Transverse colon (tissue), 4 donors: ENCODE results near the gene SLC4A2. TPM values are rescaled to one million over a fixed set of nuclear protein-coding genes. Genes with fewer than 3 reads are reported as not detected.
A peak's percentile ranks its signal among the peaks of the same experiment; 100 is the strongest.
"Not testable (repeated sequence)": the region's sequence is repeated elsewhere in the genome, so short reads cannot be mapped to it uniquely, and the experiment has no call there.

Experiments used
- DNase-seq: peaks from one replicate; pipeline ENCODE4 v3.0.0-alpha.2; 2019
- H3K27ac ChIP-seq, 4 donors: fragments of 200-600 bp; sonication (generic); 2 replicates each; pipeline ENCODE4 v1.5.1; 2016 to 2018; ENCODE audit warnings: inconsistent platforms in 4 of 4
- H3K27me3 ChIP-seq: fragments of 200-600 bp; sonication (generic); 2 replicates; pipeline ENCODE4 v1.5.1; 2017; ENCODE audit warnings: inconsistent platforms
- H3K36me3 ChIP-seq, 4 donors: fragments of 200-600 bp; sonication (generic); 2 replicates each; pipeline ENCODE4 v1.5.1; 2017 to 2019; ENCODE audit warnings: inconsistent platforms in 4 of 4
- H3K4me1 ChIP-seq, 4 donors: fragments of 200-600 bp; sonication (generic); 2 replicates each; pipeline ENCODE4 v1.5.1; 2017 to 2020; ENCODE audit warnings: inconsistent platforms in 4 of 4
- H3K4me3 ChIP-seq, 4 donors: fragments of 200-600 bp; sonication (generic); 1 replicate in 1 of 4; 2 replicates in 3 of 4; pipeline versions ENCODE4 v1.5.1 to v1.6.1; 2017 to 2019; ENCODE audit warnings: inconsistent platforms in 4 of 4
- H3K9me3 ChIP-seq, 2 donors: fragments of 200-600 bp; sonication (generic); 2 replicates each; pipeline ENCODE4 v1.5.1; 2017 to 2019; ENCODE audit warnings: inconsistent platforms in 2 of 2
- EP300 ChIP-seq: sonication (generic); formaldehyde crosslinking; IDR thresholded peaks from one replicate; pipeline ENCODE4 v1.6.1; 2017; ENCODE audit warnings: antibody characterized with exemption, low read depth
- POLR2A ChIP-seq: fragments of 450-650 bp; IDR thresholded peaks from one replicate; pipeline ENCODE4 v1.6.1; 2016; ENCODE audit warnings: antibody characterized with exemption, mild to moderate bottlenecking, moderate library complexity
- POLR2AphosphoS5 ChIP-seq, 3 donors: sonication (generic); formaldehyde crosslinking; IDR thresholded peaks; one replicate each; pipeline ENCODE4 v1.6.1; 2016; ENCODE audit warnings: antibody characterized with exemption in 3 of 3
- WGBS, 2 donors: methylation state at CpG; one replicate each; pipeline ENCODE4 v1.1.5; 2018; ENCODE audit warnings: low coverage in 1 of 2; 5-methylcytosine and 5-hydroxymethylcytosine counted together
- in situ Hi-C, 4 donors: fragments of 200-750 bp; cut with MboI; loops; one replicate each; pipeline versions ENCODE4 v1.15.0 to v1.15.1; 2017; ENCODE audit warnings: low sequenced_read_pairs in 3 of 4, low pct_ligation_motif_present in 1 of 4, low pct_unique_long_range_greater_than_20kb in 1 of 4
- intact Hi-C: fragments of 100-400 bp; cut with DNase I; formaldehyde crosslinking; loops from one replicate; pipeline ENCODE4 v1.15.1; 2023; ENCODE audit warnings: low total_unique reads
- total RNA-seq, 4 donors: library from RNA; depleted of rRNA; stranded (reverse); fragments of >200 nt; gene quantifications; one replicate each; pipeline ENCODE4 v1.1.0, GENCODE V29; 2016
- TF ChIP-seq, protein P1 (sequence below), 5 experiments: fragments of 200-600 bp in 3 of 5; fragments of 450-650 bp in 2 of 5; sonication (generic) in 3 of 5; IDR thresholded peaks; 1 replicate in 2 of 5; 2 replicates in 3 of 5; pipeline ENCODE4 v1.5.1; 2016 to 2017; ENCODE audit warnings: antibody characterized with exemption in 5 of 5, inconsistent platforms in 3 of 5, mild to moderate bottlenecking in 2 of 5, moderate library complexity in 1 of 5

The SLC4A2 gene
- total RNA-seq, 4 donors from 2014 or later: 61.7 to 464 (median 83.2) TPM

DNA sequence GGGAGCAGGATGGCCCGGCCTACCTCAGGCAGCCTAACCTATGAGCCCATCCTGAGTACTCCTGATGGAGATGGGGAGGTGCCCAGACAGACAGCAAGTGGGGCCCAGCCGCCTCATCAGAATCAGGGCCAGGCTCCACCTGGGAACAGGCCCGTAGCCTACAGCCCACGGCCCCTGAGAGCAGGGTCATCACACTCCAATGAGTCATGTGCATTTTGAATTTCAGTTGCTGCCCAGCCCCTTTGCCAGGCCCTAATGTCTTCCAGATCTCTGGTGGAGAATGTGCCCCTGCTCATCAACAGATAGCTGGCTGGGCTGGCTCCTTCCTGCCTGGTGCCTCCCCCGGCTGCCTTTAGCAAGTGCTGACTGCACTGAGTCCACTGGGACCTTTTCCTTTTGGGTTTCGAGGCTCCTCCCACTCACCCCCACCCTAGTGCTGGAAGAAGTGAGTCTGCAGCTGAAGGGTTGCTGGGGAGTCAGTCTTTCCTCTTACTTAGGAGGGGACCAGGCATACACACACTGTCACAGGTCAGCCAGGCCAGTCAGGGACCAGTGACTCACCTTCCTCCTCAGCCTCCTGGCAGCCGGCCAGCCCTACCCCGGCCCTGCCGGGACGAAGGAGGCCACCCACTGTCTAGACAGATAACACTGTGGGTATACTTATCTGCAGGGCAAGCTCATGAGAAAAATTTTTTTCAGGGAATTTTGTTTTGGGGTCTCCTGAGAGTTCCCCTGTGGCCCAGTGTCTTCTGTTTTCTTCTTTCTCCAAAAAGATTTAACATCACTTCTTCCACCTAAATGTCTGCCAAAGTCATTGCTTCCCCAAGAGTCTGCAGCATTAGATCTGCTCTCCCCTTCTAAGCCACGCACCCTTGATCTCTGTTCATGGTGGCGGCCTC is 20.2 kb upstream of the SLC4A2 start:
- in situ Hi-C loops (loop anchor here in 1 of 4 donors (10.0 kb wide), 1 partner anchor 66 kb away; no protein-coding TSS in a partner anchor), intact Hi-C loops (no loop called here)
- WGBS, 2 donors: 0 to 40% methylated on average over 1 to 12 of the region's 12 CpGs
- Histone ChIP-seq H3K4me3 (no peak overlapping the region), H3K9me3 (no peaks in the 10 kb centered on the region), H3K27me3 (no peaks in the 10 kb centered on the region), H3K4me1 (peaks cover 0 to 13% (median 9%) of the 10 kb centered on the region in 4 donors), H3K36me3 (peaks cover 0 to 5% (median 2%) of the 10 kb centered on the region in 4 donors), H3K27ac (peak overlapping the region in 2 of 4 donors; percentile 18 to 35)
- peak; percentile 64 for DNase-seq
- TF ChIP-seq POLR2AphosphoS5 (IDR thresholded peaks at IDR 0.05) (no peak), POLR2A (no peak), EP300 (no peak)
- TF ChIP-seq, protein P1, sequence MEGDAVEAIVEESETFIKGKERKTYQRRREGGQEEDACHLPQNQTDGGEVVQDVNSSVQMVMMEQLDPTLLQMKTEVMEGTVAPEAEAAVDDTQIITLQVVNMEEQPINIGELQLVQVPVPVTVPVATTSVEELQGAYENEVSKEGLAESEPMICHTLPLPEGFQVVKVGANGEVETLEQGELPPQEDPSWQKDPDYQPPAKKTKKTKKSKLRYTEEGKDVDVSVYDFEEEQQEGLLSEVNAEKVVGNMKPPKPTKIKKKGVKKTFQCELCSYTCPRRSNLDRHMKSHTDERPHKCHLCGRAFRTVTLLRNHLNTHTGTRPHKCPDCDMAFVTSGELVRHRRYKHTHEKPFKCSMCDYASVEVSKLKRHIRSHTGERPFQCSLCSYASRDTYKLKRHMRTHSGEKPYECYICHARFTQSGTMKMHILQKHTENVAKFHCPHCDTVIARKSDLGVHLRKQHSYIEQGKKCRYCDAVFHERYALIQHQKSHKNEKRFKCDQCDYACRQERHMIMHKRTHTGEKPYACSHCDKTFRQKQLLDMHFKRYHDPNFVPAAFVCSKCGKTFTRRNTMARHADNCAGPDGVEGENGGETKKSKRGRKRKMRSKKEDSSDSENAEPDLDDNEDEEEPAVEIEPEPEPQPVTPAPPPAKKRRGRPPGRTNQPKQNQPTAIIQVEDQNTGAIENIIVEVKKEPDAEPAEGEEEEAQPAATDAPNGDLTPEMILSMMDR (IDR thresholded peaks at IDR 0.05): no peak

DNA sequence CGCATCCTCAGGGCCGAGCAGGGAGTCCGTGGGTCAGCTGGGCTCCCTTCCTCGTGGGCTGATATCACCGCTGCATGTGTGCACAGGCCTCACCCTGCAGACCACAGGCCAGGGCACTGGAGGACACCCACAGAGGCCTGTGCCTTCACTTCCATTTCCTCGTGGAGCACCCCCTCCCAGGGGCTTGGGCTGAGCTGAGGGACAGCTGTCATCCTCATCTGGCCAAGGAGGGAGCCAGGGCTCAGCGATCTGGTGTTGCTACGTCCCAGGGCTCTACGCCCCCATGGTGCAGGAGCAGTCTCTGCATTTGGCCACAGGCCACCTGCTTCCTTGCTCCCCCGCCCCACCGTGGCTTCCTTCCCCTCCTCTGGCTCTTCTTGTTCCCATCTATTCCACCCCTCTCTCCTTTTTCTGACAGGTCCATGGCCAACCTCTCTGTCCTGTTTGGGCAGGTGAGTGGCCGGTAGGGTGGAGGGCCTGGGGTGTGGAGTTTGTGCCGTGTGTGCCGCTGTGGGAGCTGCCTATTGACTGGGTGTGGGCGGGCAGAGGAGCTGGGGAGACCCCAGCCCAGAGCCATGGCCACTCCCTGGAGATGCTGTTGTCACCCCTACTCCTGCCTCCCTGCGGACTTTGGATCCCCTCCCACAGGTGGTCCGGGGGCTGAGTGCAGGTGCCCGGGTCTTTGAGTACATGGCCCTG is 19.4 kb upstream of the SLC4A2 start:
- in situ Hi-C loops: loop anchor here in 1 of 4 donors (10.0 kb wide), 1 partner anchor 65 kb away; no protein-coding TSS in a partner anchor
- Histone ChIP-seq H3K4me1 (peaks cover 0 to 13% (median 9%) of the 10 kb centered on the region in 4 donors), H3K4me3 (no peak overlapping the region), H3K9me3 (no peaks in the 10 kb centered on the region), H3K36me3 (peaks cover 0 to 5% (median 2%) of the 10 kb centered on the region in 4 donors), H3K27me3 (no peaks in the 10 kb centered on the region), H3K27ac (no peak overlapping the region)
- intact Hi-C loops: no loop called here
- WGBS, 2 donors: 60 to 71% methylated on average over 6 to 18 of the region's 18 CpGs
- TF ChIP-seq, protein P1 (IDR thresholded peaks at IDR 0.05): no peak
- TF ChIP-seq POLR2AphosphoS5 (IDR thresholded peaks at IDR 0.05): no peak
- DNase-seq: no peak

DNA sequence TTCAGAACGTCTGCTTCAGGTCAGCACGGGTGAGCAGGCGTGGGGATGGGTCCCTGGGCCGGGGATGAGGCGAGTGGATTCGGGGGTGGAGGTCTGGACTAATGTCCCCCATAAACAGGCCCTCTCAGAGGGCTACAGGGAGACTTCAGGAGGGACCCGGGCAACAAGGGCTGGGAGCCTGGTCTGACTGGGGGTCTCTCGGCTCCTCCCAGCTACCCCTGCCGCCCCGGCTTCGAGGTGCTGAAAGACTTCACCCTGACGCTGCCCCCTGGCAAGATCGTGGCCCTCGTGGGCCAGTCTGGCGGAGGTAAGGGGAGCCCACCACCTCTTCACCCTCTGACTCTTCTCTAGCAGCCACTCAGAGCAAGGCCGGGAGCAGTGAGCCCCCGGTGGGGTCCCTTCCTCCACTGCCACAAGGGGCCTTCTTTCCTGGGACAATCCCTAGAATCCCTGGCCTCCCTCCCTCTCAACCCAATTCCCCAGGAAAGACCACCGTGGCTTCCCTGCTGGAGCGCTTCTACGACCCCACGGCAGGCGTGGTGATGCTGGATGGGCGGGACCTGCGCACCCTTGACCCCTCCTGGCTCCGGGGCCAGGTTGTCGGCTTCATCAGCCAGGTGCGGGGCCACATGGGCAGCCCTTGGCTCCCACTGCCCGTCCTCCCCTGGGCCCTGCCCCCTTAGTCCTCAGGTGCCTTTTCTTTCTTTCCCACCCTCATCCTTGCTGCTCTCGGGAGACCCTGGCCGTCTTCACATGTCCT is 18.6 kb upstream of the SLC4A2 start:
- in situ Hi-C loops: no loop called here
- TF ChIP-seq EP300 (no peak), POLR2A (no peak), POLR2AphosphoS5 (IDR thresholded peaks at IDR 0.05) (no peak)
- TF ChIP-seq, protein P1 (IDR thresholded peaks at IDR 0.05): no peak
- intact Hi-C loops: no loop called here
- H3K27me3 ChIP-seq: no peaks in the 10 kb centered on the region
- WGBS, 2 donors: 93 to 100% methylated on average over 1 to 30 of the region's 30 CpGs
- H3K4me3 ChIP-seq: no peak overlapping the region
- H3K4me1 ChIP-seq: peaks cover 0 to 13% (median 9%) of the 10 kb centered on the region in 4 donors
- no peaks in the 10 kb centered on the region for H3K9me3 ChIP-seq
- peaks cover 0 to 5% (median 0%) of the 10 kb centered on the region in 4 donors for H3K36me3 ChIP-seq
- no peak overlapping the region for H3K27ac ChIP-seq
- no peak for DNase-seq

DNA sequence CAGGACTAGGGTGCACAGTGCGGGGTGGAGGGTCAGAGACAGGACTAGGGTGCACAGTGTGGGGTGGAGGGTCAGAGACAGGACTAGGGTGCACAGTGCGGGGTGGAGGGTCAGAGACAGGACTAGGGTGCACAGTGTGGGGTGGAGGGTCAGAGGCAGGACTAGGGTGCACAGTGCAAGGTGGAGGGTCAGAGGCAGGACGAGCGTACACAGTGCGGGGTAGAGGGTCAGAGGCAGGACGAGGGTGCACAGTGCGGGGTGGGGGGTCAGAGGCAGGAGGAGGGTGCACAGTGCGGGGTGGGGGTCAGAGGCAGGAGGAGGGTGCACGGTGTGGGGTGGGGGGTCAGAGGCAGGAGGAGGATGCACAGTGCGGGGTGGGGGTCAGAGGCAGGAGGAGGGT is 15.9 kb upstream of the SLC4A2 start:
- H3K27ac ChIP-seq, in situ Hi-C loops, H3K27me3 ChIP-seq, H3K4me3 ChIP-seq, intact Hi-C loops, DNase-seq, H3K36me3 ChIP-seq, H3K9me3 ChIP-seq: not testable (repeated sequence)
- peaks cover 0 to 19% (median 11%) of the 10 kb centered on the region in 4 donors for H3K4me1 ChIP-seq
- WGBS, 2 donors: 97 to 98% methylated on average over 6 to 9 of the region's 10 CpGs
